WTC11 (cell line): ENCODE measurements around the gene TSHZ3. TPM values are rescaled to one million over a fixed set of nuclear protein-coding genes. Genes with fewer than 3 reads are reported as not detected.

Experiments
- ATAC-seq: fragments of 200-7000 bp; cut with Tn5 transposase; 2 replicates; pipeline ENCODE4 v1.10.0; 2021; ENCODE audit warnings: mild to moderate bottlenecking, moderate library complexity
- CTCF ChIA-PET: fragments of 300-600 bp; sonication (Branson Sonifier 250); formaldehyde crosslinking; loops from one replicate; lab custom pipeline; 2021; ENCODE audit warnings: antibody characterized with exemption; lab: Charles Lee
- POLR2A ChIA-PET: fragments of 350-600 bp; sonication (Branson Sonifier 250); formaldehyde crosslinking; loops from one replicate; lab custom pipeline; 2021; ENCODE audit warnings: antibody characterized with exemption; lab: Charles Lee
- DNase-seq: peaks from one replicate; pipeline ENCODE4 v3.0.0; 2021; ENCODE audit warnings: low spot score
- H3K27ac Mint-ChIP-seq: 2 replicates; pipeline ENCODE4 v1.8.0; 2021; ENCODE audit warnings: mixed read lengths
- H3K27me3 Mint-ChIP-seq: 2 replicates; pipeline ENCODE4 v1.8.0; 2021; ENCODE audit warnings: low read depth, mild to moderate bottlenecking, moderate library complexity, mixed read lengths
- H3K36me3 Mint-ChIP-seq: 2 replicates; pipeline ENCODE4 v1.8.0; 2021; ENCODE audit warnings: mixed read lengths
- H3K4me1 Mint-ChIP-seq: 2 replicates; pipeline ENCODE4 v1.8.0; 2022; ENCODE audit warnings: mixed read lengths
- H3K4me3 Mint-ChIP-seq: 2 replicates; pipeline ENCODE4 v1.8.0; 2021; ENCODE audit warnings: mild to moderate bottlenecking, moderate library complexity, mixed read lengths
- H3K9me3 Mint-ChIP-seq: 2 replicates; pipeline ENCODE4 v1.8.0; 2021; ENCODE audit warnings: mixed read lengths
- HMGA2 ChIP-seq: fragments of 250-450 bp; sonication (Bioruptor Pico); IDR thresholded peaks from 2 replicates; pipeline ENCODE4 v1.4.0; 2021; ENCODE audit warnings: mild to moderate bottlenecking, moderate library complexity
- NFYB ChIP-seq: sonication (generic); formaldehyde crosslinking; conservative IDR thresholded peaks from 2 replicates; pipeline ENCODE4 v1.8.0; 2022; ENCODE audit warnings: low read depth, missing genetic modification reagents
- NR3C1 ChIP-seq: sonication (generic); formaldehyde crosslinking; conservative IDR thresholded peaks from 2 replicates; pipeline ENCODE4 v1.8.1; 2023; ENCODE audit warnings: low read depth, mild to moderate bottlenecking, missing genetic modification reagents
- ZNF138 ChIP-seq: sonication (generic); formaldehyde crosslinking; conservative IDR thresholded peaks from 2 replicates; pipeline ENCODE4 v1.8.1; 2022; ENCODE audit warnings: mild to moderate bottlenecking, moderate library complexity, missing genetic modification reagents
- ZNF232 ChIP-seq: sonication (generic); formaldehyde crosslinking; IDR thresholded peaks from 2 replicates; pipeline ENCODE4 v1.8.0; 2022; ENCODE audit warnings: mild to moderate bottlenecking, missing genetic modification reagents
- ZNF416 ChIP-seq: fragments of 250-450 bp; sonication (Bioruptor Pico); IDR thresholded peaks from 2 replicates; pipeline ENCODE4 v1.9.0; 2021; ENCODE audit warnings: mild to moderate bottlenecking, inconsistent platforms
- total RNA-seq: library from RNA; stranded (reverse); gene quantifications from 3 replicates; pipeline ENCODE4 v1.2.3, GENCODE V29; 2021
- TF ChIP-seq, protein P1 (sequence below): sonication (generic); formaldehyde crosslinking; IDR thresholded peaks from 2 replicates; pipeline ENCODE4 v1.8.0; 2022; ENCODE audit warnings: missing genetic modification reagents
- TF ChIP-seq, protein P2 (sequence below): sonication (generic); formaldehyde crosslinking; conservative IDR thresholded peaks from 2 replicates; pipeline ENCODE4 v1.8.1; 2022; ENCODE audit warnings: mild to moderate bottlenecking, missing genetic modification reagents
- TF ChIP-seq, protein P3 (sequence below): sonication (generic); formaldehyde crosslinking; IDR thresholded peaks from 2 replicates; pipeline ENCODE4 v1.8.1; 2023; ENCODE audit warnings: mild to moderate bottlenecking, moderate library complexity, missing genetic modification reagents
- TF ChIP-seq, protein P4 (sequence below): sonication (generic); formaldehyde crosslinking; IDR thresholded peaks from 2 replicates; pipeline ENCODE4 v1.8.0; 2023; ENCODE audit warnings: missing genetic modification reagents, mild to moderate bottlenecking, borderline replicate concordance
- TF ChIP-seq, protein P5 (sequence below): sonication (generic); formaldehyde crosslinking; IDR thresholded peaks from 2 replicates; pipeline ENCODE4 v1.8.0; 2023; ENCODE audit warnings: missing genetic modification reagents
- TF ChIP-seq, protein P6 (sequence below): fragments of 200-600 bp; IDR thresholded peaks from 2 replicates; pipeline ENCODE4 v1.8.0; 2022; ENCODE audit warnings: antibody characterized with exemption
- TF ChIP-seq, protein P7 (sequence below): fragments of 250-450 bp; sonication (Bioruptor Pico); IDR thresholded peaks from 2 replicates; pipeline ENCODE4 v2.1.2; 2022; ENCODE audit warnings: mild to moderate bottlenecking, moderate library complexity

The TSHZ3 gene
- total RNA-seq, 1 experiment from 2014 or later, result 21.4 TPM

DNA sequence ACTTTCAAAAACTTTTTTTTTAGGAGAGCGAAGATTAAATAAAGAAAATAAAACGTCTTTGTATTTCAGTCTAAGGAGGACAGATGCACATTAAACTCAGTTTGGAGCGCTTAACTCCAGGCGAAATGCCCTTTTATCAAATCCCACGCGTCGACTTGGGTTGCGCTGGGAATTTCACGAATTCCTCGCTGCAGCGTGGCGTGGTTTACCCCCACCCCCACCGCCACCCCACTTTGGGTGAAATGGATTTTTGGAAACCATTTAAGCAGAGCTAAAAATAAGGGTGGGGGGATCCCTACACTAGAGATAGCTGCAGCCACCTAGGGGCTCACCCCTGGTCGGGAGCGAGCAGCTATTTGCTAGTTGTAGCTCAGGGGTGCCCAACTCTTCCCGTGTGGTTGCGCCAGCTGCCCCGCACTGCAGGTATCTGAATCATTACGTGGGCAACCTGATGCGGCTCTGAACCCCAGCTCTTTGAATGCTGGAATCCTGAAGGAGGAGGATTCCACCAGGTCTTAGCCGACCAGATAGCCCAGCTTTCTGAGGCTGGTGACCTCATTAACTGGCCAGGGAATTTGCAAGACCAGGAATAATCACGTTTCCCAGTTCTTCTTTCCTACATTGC lies 6.5 kb upstream of the TSHZ3 start:
- DNase-seq (no peak), ATAC-seq (no peak)
- peaks cover 6% of the 10 kb centered on the region for H3K36me3 Mint-ChIP-seq
- TF ChIP-seq, protein P1, sequence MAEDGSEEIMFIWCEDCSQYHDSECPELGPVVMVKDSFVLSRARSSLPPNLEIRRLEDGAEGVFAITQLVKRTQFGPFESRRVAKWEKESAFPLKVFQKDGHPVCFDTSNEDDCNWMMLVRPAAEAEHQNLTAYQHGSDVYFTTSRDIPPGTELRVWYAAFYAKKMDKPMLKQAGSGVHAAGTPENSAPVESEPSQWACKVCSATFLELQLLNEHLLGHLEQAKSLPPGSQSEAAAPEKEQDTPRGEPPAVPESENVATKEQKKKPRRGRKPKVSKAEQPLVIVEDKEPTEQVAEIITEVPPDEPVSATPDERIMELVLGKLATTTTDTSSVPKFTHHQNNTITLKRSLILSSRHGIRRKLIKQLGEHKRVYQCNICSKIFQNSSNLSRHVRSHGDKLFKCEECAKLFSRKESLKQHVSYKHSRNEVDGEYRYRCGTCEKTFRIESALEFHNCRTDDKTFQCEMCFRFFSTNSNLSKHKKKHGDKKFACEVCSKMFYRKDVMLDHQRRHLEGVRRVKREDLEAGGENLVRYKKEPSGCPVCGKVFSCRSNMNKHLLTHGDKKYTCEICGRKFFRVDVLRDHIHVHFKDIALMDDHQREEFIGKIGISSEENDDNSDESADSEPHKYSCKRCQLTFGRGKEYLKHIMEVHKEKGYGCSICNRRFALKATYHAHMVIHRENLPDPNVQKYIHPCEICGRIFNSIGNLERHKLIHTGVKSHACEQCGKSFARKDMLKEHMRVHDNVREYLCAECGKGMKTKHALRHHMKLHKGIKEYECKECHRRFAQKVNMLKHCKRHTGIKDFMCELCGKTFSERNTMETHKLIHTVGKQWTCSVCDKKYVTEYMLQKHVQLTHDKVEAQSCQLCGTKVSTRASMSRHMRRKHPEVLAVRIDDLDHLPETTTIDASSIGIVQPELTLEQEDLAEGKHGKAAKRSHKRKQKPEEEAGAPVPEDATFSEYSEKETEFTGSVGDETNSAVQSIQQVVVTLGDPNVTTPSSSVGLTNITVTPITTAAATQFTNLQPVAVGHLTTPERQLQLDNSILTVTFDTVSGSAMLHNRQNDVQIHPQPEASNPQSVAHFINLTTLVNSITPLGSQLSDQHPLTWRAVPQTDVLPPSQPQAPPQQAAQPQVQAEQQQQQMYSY, result peak; percentile 66; the same call in 1 of the 2 replicates
- TF ChIP-seq ZNF138 (no peak), HMGA2 (CRISPR knock-in tag) (no peak), NFYB (CRISPR knock-in tag) (no peak), ZNF416 (CRISPR knock-in tag) (no peak)
- TF ChIP-seq, protein P2, sequence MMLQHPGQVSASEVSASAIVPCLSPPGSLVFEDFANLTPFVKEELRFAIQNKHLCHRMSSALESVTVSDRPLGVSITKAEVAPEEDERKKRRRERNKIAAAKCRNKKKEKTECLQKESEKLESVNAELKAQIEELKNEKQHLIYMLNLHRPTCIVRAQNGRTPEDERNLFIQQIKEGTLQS (CRISPR knock-in tag), result no peak
- TF ChIP-seq, protein P3, sequence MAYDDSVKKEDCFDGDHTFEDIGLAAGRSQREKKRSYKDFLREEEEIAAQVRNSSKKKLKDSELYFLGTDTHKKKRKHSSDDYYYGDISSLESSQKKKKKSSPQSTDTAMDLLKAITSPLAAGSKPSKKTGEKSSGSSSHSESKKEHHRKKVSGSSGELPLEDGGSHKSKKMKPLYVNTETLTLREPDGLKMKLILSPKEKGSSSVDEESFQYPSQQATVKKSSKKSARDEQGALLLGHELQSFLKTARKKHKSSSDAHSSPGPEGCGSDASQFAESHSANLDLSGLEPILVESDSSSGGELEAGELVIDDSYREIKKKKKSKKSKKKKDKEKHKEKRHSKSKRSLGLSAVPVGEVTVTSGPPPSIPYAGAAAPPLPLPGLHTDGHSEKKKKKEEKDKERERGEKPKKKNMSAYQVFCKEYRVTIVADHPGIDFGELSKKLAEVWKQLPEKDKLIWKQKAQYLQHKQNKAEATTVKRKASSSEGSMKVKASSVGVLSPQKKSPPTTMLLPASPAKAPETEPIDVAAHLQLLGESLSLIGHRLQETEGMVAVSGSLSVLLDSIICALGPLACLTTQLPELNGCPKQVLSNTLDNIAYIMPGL (CRISPR knock-in tag), result no peak
- TF ChIP-seq, all 79 proteins: peak for 1
- Mint-ChIP-seq H3K27ac (peak overlapping the region; percentile 53; the same call in 1 of the 2 replicates), H3K4me3 (peak overlapping the region; percentile 97), H3K9me3 (no peaks in the 10 kb centered on the region), H3K27me3 (peaks cover 57% of the 10 kb centered on the region), H3K4me1 (peaks cover 74% of the 10 kb centered on the region)
- CTCF ChIA-PET, result interaction anchor here (0.7 to 5.0 kb wide), 7 partner anchors 17 to 669 kb away, joined by 3 to 34 read pairs (median 4); no protein-coding TSS in a partner anchor
- POLR2A ChIA-PET, result interaction anchor here (0.7 to 1.6 kb wide), 2 partner anchors 11 to 64 kb away, joined by 3 to 5 read pairs; no protein-coding TSS in a partner anchor

DNA sequence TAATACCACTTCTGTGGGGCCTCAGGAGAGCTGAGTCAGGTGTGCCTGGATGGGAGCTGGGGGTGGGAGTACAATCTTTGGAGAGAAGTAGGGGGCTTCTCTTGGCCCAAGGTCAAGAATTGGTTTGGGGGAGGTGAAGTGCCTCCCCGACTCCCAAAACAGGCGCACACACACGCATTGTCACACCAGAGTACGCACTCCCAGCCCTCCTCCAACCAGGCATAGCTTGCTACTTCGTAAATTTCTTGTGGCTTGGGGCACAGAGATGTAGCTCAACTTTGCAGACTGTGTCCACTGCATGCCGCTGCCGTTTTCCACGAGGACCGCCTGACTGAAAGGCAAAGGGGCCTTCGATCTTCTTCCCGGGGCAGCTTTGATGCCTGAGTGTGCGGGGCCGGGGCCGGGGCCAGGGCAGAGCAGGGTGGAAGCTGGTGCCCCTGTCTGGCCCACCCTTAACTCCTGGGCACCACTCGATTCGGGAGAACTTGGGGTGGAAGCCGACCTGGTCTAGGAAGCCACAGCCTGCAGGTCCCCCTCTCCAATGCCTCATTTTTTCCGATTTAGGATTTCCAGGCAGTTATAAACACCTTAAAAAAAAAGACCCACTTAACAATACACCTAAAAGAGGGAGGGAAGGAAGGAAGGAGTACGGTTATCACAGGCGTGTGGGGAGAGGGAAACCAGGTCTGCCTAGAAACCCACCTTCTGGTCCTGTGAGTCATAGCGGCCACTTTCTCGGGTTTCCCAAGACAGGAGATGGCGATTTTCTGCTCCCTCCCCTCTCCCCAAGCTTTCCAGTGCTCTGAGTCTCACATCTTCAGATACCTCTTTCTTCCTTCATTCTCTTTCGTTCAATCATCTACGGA lies 5.8 kb upstream of the TSHZ3 start:
- ChIA-PET CTCF (interaction anchor here (0.5 to 5.0 kb wide), 13 partner anchors 8 to 869 kb away, joined by 3 to 34 read pairs (median 3); no protein-coding TSS in a partner anchor), POLR2A (interaction anchor here (1.6 kb wide), 1 partner anchor 10 kb away, joined by 5 read pairs; no protein-coding TSS in a partner anchor)
- Mint-ChIP-seq H3K27ac (peak overlapping the region; percentile 53), H3K27me3 (peaks cover 57% of the 10 kb centered on the region), H3K9me3 (no peaks in the 10 kb centered on the region), H3K36me3 (peaks cover 2% of the 10 kb centered on the region; the same call in 1 of the 2 replicates), H3K4me1 (peaks cover 69% of the 10 kb centered on the region), H3K4me3 (peak overlapping the region; percentile 97)
- DNase-seq (peak; percentile 47), ATAC-seq (no peak; the same call in 1 of the 2 replicates)
- TF ChIP-seq, protein P4, sequence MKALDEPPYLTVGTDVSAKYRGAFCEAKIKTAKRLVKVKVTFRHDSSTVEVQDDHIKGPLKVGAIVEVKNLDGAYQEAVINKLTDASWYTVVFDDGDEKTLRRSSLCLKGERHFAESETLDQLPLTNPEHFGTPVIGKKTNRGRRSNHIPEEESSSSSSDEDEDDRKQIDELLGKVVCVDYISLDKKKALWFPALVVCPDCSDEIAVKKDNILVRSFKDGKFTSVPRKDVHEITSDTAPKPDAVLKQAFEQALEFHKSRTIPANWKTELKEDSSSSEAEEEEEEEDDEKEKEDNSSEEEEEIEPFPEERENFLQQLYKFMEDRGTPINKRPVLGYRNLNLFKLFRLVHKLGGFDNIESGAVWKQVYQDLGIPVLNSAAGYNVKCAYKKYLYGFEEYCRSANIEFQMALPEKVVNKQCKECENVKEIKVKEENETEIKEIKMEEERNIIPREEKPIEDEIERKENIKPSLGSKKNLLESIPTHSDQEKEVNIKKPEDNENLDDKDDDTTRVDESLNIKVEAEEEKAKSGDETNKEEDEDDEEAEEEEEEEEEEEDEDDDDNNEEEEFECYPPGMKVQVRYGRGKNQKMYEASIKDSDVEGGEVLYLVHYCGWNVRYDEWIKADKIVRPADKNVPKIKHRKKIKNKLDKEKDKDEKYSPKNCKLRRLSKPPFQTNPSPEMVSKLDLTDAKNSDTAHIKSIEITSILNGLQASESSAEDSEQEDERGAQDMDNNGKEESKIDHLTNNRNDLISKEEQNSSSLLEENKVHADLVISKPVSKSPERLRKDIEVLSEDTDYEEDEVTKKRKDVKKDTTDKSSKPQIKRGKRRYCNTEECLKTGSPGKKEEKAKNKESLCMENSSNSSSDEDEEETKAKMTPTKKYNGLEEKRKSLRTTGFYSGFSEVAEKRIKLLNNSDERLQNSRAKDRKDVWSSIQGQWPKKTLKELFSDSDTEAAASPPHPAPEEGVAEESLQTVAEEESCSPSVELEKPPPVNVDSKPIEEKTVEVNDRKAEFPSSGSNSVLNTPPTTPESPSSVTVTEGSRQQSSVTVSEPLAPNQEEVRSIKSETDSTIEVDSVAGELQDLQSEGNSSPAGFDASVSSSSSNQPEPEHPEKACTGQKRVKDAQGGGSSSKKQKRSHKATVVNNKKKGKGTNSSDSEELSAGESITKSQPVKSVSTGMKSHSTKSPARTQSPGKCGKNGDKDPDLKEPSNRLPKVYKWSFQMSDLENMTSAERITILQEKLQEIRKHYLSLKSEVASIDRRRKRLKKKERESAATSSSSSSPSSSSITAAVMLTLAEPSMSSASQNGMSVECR (CRISPR knock-in tag), result no peak
- TF ChIP-seq, protein P5, sequence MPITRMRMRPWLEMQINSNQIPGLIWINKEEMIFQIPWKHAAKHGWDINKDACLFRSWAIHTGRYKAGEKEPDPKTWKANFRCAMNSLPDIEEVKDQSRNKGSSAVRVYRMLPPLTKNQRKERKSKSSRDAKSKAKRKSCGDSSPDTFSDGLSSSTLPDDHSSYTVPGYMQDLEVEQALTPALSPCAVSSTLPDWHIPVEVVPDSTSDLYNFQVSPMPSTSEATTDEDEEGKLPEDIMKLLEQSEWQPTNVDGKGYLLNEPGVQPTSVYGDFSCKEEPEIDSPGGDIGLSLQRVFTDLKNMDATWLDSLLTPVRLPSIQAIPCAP, result no peak
- TF ChIP-seq NFYB (CRISPR knock-in tag), result no peak
- TF ChIP-seq NR3C1 (CRISPR knock-in tag), result no peak
- TF ChIP-seq, protein P6, sequence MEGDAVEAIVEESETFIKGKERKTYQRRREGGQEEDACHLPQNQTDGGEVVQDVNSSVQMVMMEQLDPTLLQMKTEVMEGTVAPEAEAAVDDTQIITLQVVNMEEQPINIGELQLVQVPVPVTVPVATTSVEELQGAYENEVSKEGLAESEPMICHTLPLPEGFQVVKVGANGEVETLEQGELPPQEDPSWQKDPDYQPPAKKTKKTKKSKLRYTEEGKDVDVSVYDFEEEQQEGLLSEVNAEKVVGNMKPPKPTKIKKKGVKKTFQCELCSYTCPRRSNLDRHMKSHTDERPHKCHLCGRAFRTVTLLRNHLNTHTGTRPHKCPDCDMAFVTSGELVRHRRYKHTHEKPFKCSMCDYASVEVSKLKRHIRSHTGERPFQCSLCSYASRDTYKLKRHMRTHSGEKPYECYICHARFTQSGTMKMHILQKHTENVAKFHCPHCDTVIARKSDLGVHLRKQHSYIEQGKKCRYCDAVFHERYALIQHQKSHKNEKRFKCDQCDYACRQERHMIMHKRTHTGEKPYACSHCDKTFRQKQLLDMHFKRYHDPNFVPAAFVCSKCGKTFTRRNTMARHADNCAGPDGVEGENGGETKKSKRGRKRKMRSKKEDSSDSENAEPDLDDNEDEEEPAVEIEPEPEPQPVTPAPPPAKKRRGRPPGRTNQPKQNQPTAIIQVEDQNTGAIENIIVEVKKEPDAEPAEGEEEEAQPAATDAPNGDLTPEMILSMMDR, result no peak
- TF ChIP-seq ZNF232 (CRISPR knock-in tag), result no peak
- TF ChIP-seq, protein P7, sequence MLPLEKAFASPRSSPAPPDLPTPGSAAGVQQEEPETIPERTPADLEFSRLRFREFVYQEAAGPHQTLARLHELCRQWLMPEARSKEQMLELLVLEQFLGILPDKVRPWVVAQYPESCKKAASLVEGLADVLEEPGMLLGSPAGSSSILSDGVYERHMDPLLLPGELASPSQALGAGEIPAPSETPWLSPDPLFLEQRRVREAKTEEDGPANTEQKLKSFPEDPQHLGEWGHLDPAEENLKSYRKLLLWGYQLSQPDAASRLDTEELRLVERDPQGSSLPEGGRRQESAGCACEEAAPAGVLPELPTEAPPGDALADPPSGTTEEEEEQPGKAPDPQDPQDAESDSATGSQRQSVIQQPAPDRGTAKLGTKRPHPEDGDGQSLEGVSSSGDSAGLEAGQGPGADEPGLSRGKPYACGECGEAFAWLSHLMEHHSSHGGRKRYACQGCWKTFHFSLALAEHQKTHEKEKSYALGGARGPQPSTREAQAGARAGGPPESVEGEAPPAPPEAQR (CRISPR knock-in tag), result no peak
